GM18502 (cell line): ENCODE measurements around the gene LSM3.

Source experiments
- ATAC-seq: cut with Tn5 transposase; IDR thresholded peaks from one replicate; pipeline ENCODE4 v1.9.1; 2021; ENCODE audit warnings: mild to moderate bottlenecking; ENCODE audit not compliant: unreplicated experiment, poor library complexity

The LSM3 gene

DNA sequence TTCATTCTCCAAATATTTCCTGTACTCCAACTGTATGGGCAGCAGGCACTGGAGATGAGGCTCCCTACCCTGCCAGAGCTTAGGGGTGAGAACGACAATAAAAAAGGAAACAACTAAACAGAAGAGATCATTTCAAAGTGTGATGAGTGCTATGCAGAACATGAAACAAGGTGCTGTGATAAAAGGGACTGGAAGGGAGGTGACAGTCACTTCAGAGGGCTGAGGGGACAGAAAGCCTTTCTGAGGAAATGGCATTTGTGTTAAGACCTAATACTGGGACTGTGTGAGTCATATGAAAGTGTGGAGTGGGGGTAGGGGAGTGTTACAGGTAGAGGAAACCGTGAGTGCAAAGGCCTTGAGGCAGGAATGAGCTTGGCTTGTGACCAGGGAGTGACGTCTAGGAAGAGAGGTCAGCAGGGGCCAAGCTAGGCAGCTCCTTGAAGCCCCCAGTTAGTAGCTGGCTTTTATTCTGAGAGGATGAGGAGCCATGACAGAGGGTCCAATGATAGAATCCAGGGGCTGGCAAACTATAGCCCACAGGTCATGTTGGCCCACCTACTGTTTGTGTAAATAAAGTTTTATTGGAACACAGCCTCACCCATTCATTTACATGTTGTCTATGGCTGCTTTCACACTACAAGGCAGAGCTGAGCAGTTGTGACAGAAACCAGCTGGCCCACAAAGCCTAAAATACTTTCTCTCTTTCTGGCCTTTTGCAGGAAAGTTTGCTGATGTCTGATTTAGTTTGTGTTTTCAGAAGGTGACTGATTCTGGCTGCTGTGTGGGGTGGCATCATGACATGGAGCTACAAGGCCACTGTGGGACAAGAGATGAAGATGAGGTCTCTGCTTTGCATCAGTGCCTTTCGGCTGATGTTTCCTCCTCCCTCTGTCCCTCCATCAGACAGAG is 56.6 kb downstream of the LSM3 start:
- ATAC-seq, result no peak

DNA sequence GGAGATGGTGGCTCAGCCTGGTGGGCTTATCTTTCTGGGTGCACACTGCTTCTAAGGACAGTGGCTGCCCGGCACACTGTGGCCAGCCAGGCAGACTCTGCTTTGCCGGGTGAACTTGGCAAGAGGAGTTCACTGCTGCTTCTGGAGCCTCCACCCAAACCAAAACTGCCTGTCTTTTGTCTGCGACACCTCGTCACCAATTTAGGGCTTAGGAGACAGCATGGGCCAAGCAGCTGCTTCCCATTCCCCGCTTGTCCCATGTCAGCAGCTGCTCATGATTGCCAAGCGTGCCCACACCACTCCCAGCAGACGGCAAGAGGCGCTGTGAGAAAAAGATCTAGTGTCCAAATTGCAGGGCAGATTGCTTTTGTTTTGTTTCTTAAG is 57.3 kb downstream of the LSM3 start:
- no peak for ATAC-seq

DNA sequence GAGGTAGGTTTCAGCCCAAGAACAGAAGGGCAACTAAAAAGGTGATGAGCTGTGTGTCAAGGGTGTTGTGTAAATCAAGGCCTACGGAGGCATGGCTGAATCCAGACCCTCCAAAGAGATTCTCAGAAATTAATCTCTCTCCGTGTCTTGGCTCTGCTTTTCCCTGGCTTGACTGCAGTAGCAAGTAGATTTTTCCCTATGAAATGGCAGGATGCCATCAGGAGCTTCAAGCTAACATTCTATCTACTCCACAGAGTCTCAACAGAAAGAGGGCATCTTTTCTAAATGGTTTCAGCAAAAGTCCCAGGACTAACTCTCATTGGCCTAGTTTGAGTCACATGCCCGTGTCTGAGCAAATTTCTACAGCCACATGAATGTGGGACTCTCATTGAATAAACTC is 58.3 kb downstream of the LSM3 start:
- ATAC-seq, result no peak

DNA sequence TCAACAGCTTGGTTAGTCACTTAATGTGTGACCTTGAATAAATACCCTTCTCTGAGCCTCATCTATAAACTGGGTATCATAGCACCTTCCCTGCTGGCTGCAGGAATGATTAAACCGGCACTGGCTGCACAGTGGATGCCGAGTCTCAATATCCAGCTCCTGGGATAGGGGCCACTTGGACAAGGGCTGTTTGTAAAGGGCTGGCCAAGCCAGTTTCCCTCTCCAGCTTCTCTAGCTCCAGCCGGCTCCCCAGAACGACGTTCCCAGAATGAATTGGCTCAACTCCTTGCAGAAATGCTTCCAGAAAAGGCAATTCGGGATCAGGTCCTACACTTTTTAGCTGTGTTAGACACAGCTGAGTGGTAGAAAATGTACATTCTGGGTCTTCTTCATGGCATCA is 58.8 kb downstream of the LSM3 start:
- ATAC-seq, result no peak

DNA sequence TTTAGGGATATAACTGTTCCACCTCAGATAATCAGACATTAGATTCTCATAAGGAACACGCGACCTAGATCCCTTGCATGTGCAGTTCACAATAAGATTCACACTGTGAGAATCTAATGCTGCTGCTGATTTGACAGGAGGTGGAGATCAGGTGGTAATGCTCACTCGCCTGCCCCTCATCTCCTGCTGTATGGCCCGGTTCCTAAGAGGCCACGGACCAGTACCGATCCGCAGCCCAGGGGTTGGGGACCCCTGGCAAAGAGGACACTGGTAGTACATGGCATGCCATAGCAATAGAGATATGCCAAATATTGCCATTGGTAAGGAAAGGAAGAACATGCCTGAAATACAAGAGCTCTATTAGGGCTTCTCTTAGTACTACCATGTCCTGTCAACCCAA is 59.7 kb downstream of the LSM3 start:
- no peak for ATAC-seq

DNA sequence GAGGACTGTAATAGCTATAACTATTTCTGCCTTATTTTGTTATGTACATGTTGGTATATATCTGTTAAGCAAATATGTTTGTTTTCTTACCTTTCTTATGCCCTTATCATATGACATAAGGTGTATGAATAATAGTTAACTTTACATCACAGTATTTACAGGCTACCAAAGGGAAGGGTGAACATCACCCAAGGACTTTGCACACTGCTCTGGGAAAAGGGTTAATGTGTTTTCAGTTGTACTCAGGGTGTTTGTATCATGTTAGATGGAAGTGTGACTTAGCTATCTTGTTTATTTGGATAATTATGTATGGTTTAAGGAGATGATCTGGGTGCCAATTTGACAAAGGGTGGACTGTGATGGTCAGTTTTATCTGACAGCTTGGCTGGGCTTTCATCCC is 60.3 kb downstream of the LSM3 start:
- ATAC-seq, result no peak

DNA sequence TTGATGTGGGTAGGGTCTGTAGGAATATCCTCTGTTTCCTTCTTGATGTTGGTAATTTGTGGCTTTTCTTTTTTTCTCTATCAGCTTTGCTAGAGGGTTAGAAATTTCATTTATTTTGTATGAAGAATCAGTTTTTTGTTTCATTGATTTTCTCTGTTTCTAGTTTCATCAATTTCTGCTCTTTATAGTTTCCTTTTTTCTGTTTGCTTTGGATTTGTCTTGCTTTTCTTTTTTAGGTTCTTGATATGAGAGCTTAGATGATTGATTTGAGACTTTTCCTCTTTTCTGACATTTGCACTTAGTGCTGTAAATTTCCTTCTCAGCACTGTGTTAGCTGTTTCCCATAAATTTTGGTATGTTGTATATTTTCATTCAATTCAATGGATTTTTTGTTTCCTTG is 61.3 kb downstream of the LSM3 start:
- no peak for ATAC-seq

DNA sequence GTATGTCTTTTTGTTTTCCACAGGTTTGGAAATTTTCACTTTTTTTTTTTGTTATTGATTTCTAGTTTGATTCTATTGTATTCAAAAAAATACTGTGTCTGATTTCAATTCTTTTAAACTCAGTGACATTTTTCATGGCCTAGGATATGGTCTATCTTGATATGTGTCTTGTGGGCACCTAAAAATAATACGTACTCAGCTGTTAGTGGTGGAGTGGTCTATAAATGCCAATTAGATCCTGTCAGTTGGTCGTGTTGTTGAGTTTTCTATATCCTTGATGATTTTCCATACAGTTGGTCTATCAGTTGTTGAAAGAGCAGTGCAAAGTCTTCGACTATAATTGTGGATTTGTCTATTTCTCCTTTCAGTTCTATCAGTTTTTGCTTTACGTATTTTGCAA is 61.7 kb downstream of the LSM3 start:
- ATAC-seq, result no peak

DNA sequence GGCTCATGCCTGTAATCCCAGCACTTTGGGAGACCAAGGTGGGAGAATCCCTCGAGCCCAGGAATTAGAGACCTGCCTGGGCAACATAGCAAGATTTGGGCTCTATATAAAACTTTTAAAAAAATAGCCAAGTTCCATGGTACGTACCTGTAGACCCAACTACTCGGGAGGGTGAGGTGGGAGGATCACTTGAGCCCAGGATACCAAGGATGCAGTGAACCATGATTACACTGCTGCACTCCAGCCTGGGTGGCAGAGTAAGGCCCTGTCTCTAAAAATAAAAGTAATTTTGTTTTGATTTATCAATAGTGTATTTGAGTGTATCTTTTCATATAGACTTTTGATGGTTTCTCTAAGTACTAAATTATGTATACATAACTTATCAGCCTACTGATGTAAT is 63.1 kb downstream of the LSM3 start:
- ATAC-seq, result no peak

DNA sequence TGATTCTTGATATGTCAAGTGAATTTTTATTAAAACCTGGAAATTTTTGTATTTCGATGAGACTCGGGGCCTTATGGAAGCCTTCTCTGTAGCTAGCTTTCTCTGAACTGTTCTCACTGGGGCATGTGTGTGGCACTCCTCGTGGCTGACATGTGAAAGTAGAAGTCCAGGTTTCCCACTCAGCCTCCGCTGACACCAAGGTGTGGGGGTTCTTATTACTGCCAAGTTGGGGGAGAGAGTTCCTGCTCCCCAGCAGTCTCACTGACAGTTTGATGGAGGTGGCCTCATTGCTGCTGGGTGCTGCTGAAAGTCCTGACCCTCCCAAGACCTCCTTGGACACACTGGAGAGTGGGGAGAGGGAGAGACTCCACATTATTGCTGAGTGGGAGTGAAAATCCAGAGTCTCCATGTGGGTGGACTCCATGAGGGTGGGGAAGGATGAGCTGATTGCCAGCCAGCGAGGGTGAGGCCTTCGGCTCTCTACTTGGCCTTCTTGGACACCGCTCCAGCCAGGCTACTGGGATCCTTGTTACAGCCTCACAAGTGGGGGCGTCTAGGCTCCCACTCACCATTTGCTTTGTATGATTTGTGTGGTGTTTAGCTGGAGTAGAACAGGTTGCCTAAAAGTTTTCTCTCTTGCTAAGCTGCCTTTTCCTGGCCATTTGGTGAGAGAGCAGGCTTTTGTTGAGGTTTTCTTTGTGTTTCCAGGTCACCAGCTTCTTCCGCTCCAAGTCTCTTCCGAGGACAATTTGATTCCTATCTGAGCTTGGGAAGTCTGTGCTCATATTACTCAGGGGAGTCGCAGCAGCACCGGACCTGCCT is 64.1 kb downstream of the LSM3 start:
- ATAC-seq, result no peak

DNA sequence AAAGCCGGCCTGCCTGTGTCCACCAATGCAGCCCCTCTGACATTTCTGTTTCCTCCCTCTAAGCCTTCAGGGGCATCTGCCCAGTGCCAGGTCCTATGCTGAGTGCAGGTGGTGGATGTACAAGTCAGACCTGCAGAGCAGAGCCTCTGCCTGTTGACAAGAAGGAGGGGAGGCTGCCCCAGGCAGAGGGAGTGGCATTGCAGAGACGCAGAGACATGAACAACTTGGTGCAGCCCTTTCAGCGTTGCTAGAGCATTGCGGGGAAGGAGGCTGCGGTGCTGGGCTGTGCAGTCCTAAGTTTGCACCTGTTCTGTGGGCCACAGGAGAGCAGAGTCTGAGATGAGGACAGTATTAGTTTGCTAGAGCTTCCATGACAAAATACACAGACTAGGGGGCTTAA is 65.2 kb downstream of the LSM3 start:
- no peak for ATAC-seq

DNA sequence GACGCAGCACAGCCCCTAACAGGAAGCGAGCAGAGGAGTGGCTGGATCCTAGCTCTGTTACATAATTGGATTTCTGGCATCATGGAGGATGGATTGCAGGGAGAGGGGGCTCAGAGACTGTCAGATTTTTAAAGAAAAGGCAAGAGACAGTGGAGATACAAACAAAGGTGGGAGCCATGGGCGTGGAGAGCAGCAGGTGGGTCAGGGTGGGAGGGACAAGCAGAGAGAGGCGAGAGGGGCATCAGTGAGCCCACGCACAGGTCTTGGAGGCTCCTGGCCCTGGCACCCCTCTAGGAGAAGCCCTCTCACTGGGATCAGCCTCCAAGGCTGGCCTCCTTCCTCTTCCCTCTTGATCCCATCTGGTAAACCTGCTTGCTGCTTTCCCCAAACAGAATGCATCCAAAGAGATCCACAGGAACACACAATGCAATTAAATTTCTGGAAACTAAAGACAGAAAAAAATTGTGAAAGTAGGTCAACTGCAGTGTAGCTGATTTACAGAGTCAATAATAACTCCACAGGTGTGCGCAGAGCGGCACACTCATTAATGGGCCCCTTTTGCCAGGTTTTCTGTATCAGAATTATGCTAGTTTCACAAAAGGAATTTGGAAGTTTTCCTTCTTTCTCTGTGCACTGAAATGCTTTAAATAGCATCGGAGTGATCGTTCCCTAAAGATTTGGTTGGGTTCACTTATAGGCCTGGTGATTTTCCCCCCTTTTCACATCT is 66.1 kb downstream of the LSM3 start:
- ATAC-seq, result no peak

DNA sequence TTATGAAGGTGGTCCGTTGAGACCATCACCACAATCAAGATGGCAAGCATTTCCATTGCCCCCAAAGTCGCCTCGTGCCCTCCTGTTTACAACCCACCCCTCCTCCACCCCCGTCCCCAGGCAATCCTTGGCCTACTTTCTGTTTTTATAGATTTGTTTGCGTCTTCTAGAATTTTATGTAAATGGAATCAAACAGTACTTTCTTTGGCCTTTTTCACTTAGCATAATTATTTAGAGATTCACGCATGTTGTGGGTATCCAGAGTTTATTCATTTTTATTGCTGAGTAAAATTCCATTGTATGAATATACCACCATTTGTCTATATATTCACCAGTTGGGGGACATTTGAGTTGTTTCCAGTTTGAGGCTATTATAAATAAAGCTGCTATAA is 66.6 kb downstream of the LSM3 start:
- ATAC-seq, result no peak

DNA sequence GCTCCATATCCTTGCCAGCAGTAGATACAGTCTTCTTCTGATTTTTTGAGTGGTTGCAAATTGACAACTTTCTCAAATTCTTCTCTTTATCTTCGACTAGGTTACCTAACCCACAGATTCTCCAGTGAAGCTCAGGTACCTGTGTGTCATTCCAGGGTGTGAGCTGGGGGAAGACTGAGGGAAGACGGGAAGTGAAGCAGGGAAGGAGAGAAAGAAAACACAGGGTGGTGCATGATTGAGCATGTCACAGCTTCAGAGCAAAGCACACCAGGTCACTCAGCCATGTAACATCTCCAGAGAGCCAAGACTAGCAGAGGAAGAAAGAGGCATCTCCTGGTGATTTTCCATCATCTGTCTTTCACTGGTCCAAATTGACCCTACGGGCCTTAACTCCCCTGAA is 67.2 kb downstream of the LSM3 start:
- no peak for ATAC-seq

DNA sequence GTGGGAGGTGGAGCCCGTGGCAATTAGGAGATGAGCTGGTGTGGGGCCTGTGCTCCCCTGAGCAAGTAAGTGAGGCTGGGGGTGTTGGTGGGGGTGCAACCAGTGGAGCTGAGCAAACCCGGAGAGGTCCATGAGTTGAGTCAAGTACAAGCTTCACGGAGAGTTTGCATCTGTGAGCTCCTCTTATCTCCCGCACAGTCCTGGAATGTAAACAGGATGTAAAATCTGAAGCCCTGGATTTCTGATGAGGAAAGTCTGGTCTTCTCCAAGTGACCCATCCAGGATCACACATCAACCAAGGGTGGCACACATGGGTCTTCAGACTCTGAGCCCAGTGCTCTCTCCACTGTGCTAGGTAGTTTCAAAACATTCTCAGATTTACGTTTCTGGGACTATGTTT is 67.8 kb downstream of the LSM3 start:
- no peak for ATAC-seq

DNA sequence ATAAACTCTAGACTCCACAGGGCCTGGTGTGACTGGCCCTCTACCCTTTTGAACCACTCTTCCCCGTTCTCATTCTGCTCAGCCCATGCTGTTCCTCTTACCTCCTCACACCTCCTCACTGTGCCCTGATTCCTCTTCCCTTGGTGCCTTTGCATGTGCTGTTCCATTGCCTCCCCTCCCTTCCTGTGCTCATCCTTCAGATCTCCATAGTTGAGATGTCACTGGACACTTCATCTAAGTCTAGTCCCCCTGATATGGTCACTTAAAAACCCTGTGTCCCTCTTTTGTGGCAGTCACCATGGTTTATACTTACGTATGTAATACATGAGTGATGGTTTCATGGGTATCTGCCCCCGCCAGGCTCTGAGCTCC is 69.8 kb downstream of the LSM3 start:
- ATAC-seq, result no peak

DNA sequence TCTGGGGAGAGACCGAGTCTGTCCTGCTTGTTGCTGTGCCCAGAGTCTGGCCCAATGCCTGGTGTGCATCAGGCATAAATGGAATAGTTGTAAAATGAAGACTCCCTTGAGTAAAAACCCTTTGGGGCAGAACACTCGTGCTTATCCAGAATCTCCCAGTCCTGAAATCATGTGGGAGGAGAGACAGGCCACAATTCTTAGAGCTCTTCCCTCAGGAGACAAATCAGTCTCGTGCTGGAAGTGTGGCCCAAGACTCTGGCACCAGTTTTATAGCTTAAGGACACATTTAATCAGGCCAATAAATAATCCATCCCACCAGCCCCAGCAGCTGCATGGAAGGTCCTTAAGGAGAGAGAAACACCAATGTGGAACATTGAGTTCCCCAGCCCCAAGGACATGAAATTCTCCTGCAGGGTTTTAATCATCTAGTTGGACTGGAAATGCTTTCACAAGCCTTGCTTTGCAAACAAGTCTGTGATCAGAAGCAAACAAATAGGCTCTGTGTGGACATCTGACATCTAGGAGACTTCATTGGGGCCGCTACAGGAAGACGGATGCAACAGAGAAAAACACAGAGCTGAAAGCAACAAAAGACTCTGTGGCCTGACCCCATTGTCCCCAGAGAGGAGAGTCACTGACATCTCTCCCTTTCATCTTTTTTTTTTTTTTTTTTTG is 70.4 kb downstream of the LSM3 start:
- no peak for ATAC-seq
